Transverse colon (tissue), 4 donors: ENCODE results near the gene MAOB. TPM values are rescaled to one million over a fixed set of nuclear protein-coding genes. Genes with fewer than 3 reads are reported as not detected.

Experiments used
- DNase-seq: peaks from one replicate; pipeline ENCODE4 v3.0.0-alpha.2; 2019
- H3K27ac ChIP-seq, 4 donors: fragments of 200-600 bp; sonication (generic); 2 replicates each; pipeline ENCODE4 v1.5.1; 2016 to 2018; ENCODE audit warnings: inconsistent platforms in 4 of 4
- H3K27me3 ChIP-seq: fragments of 200-600 bp; sonication (generic); 2 replicates; pipeline ENCODE4 v1.5.1; 2017; ENCODE audit warnings: inconsistent platforms
- H3K36me3 ChIP-seq, 4 donors: fragments of 200-600 bp; sonication (generic); 2 replicates each; pipeline ENCODE4 v1.5.1; 2017 to 2019; ENCODE audit warnings: inconsistent platforms in 4 of 4
- H3K4me1 ChIP-seq, 4 donors: fragments of 200-600 bp; sonication (generic); 2 replicates each; pipeline ENCODE4 v1.5.1; 2017 to 2020; ENCODE audit warnings: inconsistent platforms in 4 of 4
- H3K4me3 ChIP-seq, 4 donors: fragments of 200-600 bp; sonication (generic); 1 replicate in 1 of 4; 2 replicates in 3 of 4; pipeline versions ENCODE4 v1.5.1 to v1.6.1; 2017 to 2019; ENCODE audit warnings: inconsistent platforms in 4 of 4
- H3K9me3 ChIP-seq, 2 donors: fragments of 200-600 bp; sonication (generic); 2 replicates each; pipeline ENCODE4 v1.5.1; 2017 to 2019; ENCODE audit warnings: inconsistent platforms in 2 of 2
- EP300 ChIP-seq: sonication (generic); formaldehyde crosslinking; IDR thresholded peaks from one replicate; pipeline ENCODE4 v1.6.1; 2017; ENCODE audit warnings: antibody characterized with exemption, low read depth
- POLR2A ChIP-seq: fragments of 450-650 bp; IDR thresholded peaks from one replicate; pipeline ENCODE4 v1.6.1; 2016; ENCODE audit warnings: antibody characterized with exemption, mild to moderate bottlenecking, moderate library complexity
- POLR2AphosphoS5 ChIP-seq, 3 donors: sonication (generic); formaldehyde crosslinking; IDR thresholded peaks; one replicate each; pipeline ENCODE4 v1.6.1; 2016; ENCODE audit warnings: antibody characterized with exemption in 3 of 3
- WGBS, 2 donors: methylation state at CpG; one replicate each; pipeline ENCODE4 v1.1.5; 2018; ENCODE audit warnings: low coverage in 1 of 2; 5-methylcytosine and 5-hydroxymethylcytosine counted together
- in situ Hi-C, 4 donors: fragments of 200-750 bp; cut with MboI; loops; one replicate each; pipeline versions ENCODE4 v1.15.0 to v1.15.1; 2017; ENCODE audit warnings: low sequenced_read_pairs in 3 of 4, low pct_ligation_motif_present in 1 of 4, low pct_unique_long_range_greater_than_20kb in 1 of 4
- intact Hi-C: fragments of 100-400 bp; cut with DNase I; formaldehyde crosslinking; loops from one replicate; pipeline ENCODE4 v1.15.1; 2023; ENCODE audit warnings: low total_unique reads
- total RNA-seq, 4 donors: library from RNA; depleted of rRNA; stranded (reverse); fragments of >200 nt; gene quantifications; one replicate each; pipeline ENCODE4 v1.1.0, GENCODE V29; 2016
- TF ChIP-seq, protein P1 (sequence below), 5 experiments: fragments of 200-600 bp in 3 of 5; fragments of 450-650 bp in 2 of 5; sonication (generic) in 3 of 5; IDR thresholded peaks; 1 replicate in 2 of 5; 2 replicates in 3 of 5; pipeline ENCODE4 v1.5.1; 2016 to 2017; ENCODE audit warnings: antibody characterized with exemption in 5 of 5, inconsistent platforms in 3 of 5, mild to moderate bottlenecking in 2 of 5, moderate library complexity in 1 of 5

The MAOB gene
- total RNA-seq, 4 donors from 2014 or later = 2.4 to 44.9 (median 11.2) TPM

DNA sequence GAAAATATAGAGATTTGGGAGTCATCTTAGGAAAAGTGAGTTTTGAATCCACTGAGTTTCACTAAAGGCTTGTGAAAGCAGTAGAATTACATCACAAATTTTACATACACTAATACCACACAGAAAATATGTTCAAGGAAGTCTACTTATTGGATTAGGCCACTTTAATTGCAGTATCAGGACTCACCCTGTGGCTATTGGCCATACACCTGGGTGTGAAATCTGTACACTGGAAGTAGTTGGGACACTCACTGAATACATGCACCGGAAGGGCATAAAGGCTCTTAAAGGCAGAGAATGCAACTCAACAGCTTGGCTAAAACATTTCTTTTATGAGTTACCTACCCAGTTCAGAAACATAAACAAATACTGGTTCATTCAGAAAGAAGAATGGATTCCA lies 19.8 kb downstream of the MAOB start:
- Histone ChIP-seq H3K36me3 (no peaks in the 10 kb centered on the region), H3K9me3 (no peaks in the 10 kb centered on the region), H3K4me3 (no peak overlapping the region), H3K4me1 (no peaks in the 10 kb centered on the region), H3K27ac (no peak overlapping the region), H3K27me3 (no peaks in the 10 kb centered on the region)
- in situ Hi-C loops (no loop called here), intact Hi-C loops (no loop called here)
- no peak for TF ChIP-seq POLR2A
- TF ChIP-seq, protein P1, sequence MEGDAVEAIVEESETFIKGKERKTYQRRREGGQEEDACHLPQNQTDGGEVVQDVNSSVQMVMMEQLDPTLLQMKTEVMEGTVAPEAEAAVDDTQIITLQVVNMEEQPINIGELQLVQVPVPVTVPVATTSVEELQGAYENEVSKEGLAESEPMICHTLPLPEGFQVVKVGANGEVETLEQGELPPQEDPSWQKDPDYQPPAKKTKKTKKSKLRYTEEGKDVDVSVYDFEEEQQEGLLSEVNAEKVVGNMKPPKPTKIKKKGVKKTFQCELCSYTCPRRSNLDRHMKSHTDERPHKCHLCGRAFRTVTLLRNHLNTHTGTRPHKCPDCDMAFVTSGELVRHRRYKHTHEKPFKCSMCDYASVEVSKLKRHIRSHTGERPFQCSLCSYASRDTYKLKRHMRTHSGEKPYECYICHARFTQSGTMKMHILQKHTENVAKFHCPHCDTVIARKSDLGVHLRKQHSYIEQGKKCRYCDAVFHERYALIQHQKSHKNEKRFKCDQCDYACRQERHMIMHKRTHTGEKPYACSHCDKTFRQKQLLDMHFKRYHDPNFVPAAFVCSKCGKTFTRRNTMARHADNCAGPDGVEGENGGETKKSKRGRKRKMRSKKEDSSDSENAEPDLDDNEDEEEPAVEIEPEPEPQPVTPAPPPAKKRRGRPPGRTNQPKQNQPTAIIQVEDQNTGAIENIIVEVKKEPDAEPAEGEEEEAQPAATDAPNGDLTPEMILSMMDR (IDR thresholded peaks at IDR 0.05) = no peak
- no peak for TF ChIP-seq POLR2AphosphoS5 (IDR thresholded peaks at IDR 0.05)
- no peak for TF ChIP-seq EP300
- WGBS, 2 donors = 95% methylated on average over 1 of the region's 1 CpG; no CpG with 5 or more reads in 1 of the 2 donors
- DNase-seq = no peak

DNA sequence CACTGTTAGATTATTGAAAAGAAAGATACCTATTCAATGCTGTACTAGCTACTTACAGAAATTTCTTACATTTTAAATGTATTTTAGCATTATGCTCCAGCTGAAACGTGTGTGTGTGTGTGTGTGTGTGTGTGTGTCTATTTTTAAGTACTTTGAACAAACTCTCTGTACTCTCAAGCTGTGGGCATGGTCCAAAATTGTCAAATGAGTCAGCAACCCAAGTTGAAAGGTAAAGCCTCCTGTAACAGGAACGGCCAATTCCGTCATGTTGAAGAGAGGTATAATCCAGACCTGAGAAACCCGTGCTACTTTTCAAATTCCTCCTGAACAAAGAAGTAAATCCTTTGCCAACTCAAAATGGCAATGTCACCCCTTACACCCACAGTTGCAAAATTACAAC lies 20.5 kb downstream of the MAOB start:
- no peaks in the 10 kb centered on the region for H3K36me3 ChIP-seq
- no peak for DNase-seq
- no peak overlapping the region for H3K4me3 ChIP-seq
- in situ Hi-C loops = no loop called here
- intact Hi-C loops = no loop called here
- no peaks in the 10 kb centered on the region for H3K27me3 ChIP-seq
- H3K4me1 ChIP-seq = no peaks in the 10 kb centered on the region
- TF ChIP-seq POLR2A (no peak), POLR2AphosphoS5 (IDR thresholded peaks at IDR 0.05) (no peak), EP300 (no peak)
- TF ChIP-seq, protein P1 (IDR thresholded peaks at IDR 0.05) = no peak
- H3K27ac ChIP-seq = no peak overlapping the region
- H3K9me3 ChIP-seq = no peaks in the 10 kb centered on the region
- WGBS, 2 donors = 49% methylated on average over 4 of the region's 4 CpGs; no CpG with 5 or more reads in 1 of the 2 donors

DNA sequence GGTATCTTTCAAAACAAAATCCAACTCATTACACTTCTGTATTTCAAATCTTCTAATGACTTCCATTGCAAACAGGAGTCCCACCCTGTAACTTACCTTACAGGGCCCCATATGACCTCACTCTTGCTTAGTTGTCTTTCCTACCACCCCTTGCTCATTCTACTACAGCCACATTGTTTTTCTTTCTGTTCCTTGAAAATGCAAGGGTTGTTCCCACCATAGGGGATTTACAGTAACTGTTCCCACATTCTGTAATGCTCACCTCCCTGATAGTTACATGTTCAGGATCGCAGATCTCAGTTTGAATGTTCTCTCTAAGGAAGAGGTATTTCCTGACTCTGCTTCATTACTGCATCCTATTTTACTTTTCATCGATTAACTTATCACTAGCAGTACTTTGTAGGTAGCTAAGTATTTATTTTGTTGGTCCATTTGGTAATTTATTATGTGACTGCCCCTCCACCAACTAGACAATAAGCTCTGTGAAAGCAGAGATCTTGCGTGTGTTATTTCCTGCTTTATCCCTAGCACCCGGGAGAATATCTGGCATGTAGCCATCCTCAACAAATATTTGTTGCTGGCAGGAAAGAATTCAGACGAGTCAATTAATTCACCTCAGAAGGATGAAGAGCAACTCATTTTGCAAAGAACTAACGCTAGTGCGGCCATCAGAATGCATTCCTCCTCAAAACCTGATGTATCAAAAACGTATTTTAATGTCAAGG lies 21.4 kb downstream of the MAOB start:
- Histone ChIP-seq H3K4me1 (no peaks in the 10 kb centered on the region), H3K27ac (no peak overlapping the region), H3K4me3 (no peak overlapping the region), H3K27me3 (no peaks in the 10 kb centered on the region), H3K36me3 (no peaks in the 10 kb centered on the region), H3K9me3 (no peaks in the 10 kb centered on the region)
- no peak for DNase-seq
- intact Hi-C loops (no loop called here), in situ Hi-C loops (no loop called here)
- TF ChIP-seq POLR2A (no peak), EP300 (no peak), POLR2AphosphoS5 (IDR thresholded peaks at IDR 0.05) (no peak)
- TF ChIP-seq, protein P1 (IDR thresholded peaks at IDR 0.05) = no peak
- 50 to 62% methylated on average over 2 to 8 of the region's 8 CpGs for WGBS, 2 donors

DNA sequence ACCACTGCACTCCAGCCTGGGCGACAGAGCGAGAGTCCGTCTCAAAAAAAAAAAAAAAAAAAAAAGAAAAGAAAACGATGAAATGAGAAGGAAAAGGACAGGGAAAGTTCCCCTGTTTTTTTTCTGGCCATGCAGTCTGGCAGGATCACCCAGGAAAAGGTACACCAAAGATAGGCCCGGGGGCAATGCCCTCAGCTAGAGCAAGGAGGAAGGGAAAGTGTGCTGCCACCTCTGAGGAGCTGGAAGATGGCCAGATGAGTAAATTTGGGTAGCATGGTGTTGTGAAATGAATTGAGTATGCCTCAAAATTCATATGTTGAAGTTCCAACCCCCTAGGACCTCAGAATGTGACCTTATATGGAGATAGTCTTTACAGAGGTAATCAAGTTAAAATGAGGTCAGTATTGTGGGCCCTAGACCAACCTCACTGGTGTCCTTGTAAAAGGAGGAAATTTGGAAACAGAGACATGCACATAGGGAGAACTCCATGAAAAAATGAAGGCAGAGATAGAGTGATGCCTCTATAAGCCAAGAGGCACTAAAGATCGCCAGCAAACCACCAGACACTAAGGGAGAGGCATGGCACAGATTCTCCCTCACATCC lies 28.9 kb downstream of the MAOB start:
- WGBS, 2 donors = 78% methylated on average over 6 of the region's 6 CpGs; no CpG with 5 or more reads in 1 of the 2 donors
- no peaks in the 10 kb centered on the region for H3K27me3 ChIP-seq
- H3K4me1 ChIP-seq = no peaks in the 10 kb centered on the region
- no peak overlapping the region for H3K4me3 ChIP-seq
- H3K9me3 ChIP-seq = no peaks in the 10 kb centered on the region
- no peaks in the 10 kb centered on the region for H3K36me3 ChIP-seq
- no peak for DNase-seq
- no peak overlapping the region for H3K27ac ChIP-seq
- intact Hi-C loops (no loop called here), in situ Hi-C loops (no loop called here)
- TF ChIP-seq POLR2A (no peak), EP300 (no peak), POLR2AphosphoS5 (IDR thresholded peaks at IDR 0.05) (no peak)
- TF ChIP-seq, protein P1 (IDR thresholded peaks at IDR 0.05) = no peak
